Activated CD4-positive, alpha-beta T cell treated with anti-CD3 and anti-CD28 coated beads for 48 hours (primary cell): Measurements from ENCODE around the gene GRHPR.

ENCODE experiments used
- DNase-seq: peaks from one replicate; pipeline ENCODE4 v3.0.0-alpha.2; 2020

The GRHPR gene

DNA sequence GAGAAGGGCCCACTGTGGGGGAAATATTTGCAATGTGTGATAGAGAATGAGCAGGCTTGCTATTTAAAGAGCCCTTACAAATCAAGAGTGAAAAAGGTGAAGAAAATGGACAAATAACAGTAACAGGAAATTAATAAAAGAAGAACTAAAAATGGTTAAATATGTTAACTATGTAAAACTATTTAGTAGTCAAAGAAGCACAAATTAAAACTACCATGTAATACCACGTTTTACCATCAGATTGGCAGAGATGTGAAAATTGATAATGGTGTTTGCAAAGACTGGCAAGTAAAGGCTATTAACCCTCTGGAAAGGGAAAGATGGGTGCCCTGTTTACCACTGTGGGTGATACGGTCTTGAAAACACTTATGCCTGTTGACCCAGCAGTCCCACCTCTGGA lies 23.2 kb upstream of the GRHPR start:
- DNase-seq = no peak

DNA sequence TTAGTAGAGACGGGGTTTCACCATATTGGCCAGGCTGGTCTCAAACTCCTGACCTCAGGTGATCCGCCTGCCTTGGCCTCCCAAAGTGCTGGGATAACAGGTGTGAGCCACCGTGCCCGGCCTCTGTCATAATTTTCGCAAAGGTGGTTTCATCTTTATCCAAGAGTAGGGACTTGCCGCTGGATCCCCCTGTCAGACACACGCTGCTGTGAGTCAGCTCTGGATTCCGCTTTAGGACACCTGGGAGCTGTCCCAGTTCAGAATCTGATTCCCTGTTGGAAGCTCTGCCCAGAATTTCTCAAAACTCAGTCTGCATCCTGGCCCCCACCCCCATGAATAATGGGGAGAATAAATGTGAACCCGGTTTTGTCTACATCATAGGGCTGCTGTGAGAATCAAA lies 17.9 kb upstream of the GRHPR start:
- DNase-seq = no peak

DNA sequence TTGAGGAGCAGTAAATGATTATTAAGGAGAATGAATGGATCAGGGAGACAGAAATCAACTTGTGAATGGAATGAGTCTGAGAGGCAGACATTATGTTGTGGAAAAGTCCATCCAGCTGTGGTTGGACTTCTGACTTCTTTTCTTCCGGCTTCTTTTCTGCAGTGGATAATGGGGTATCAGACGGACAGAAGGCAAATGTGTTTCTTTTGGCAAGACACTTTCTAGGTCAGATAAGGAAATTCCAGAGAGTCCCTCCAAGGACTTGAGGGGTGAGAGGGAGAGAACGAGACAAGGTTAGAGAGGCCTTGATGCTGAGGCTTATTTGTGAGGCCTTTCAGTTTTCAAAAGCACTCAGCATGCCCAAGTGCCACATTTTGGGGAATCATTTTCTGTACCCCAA lies 17.1 kb upstream of the GRHPR start:
- no peak for DNase-seq

DNA sequence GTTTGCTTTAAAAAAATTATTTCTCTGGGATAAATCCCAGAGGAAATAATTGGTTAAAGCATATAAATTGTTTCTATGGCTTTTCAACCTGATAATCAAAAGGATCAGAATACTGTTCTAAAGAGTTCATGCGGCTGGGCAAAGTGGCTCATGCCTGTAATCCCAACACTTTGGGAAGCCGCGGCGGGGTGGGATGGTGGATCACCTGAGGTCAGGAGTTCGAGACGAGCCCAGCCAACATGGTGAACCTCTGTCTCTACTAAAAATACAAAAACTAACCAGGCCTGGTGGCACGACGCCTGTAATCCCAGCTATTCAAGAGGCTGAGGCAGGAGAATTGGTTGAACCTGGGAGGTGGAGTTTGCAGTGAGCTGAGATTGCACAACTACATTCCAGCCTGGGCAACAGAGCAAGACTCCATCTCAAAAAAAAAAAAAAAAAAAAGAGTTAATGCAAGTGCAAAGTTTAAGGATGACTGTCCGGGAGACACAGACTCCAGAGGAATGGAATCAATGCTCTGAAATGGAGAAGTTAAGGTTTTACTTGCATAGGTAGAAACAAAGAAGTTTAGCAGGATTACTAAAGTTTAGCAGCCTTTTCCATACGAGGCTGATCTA lies 16.6 kb upstream of the GRHPR start:
- DNase-seq = no peak

DNA sequence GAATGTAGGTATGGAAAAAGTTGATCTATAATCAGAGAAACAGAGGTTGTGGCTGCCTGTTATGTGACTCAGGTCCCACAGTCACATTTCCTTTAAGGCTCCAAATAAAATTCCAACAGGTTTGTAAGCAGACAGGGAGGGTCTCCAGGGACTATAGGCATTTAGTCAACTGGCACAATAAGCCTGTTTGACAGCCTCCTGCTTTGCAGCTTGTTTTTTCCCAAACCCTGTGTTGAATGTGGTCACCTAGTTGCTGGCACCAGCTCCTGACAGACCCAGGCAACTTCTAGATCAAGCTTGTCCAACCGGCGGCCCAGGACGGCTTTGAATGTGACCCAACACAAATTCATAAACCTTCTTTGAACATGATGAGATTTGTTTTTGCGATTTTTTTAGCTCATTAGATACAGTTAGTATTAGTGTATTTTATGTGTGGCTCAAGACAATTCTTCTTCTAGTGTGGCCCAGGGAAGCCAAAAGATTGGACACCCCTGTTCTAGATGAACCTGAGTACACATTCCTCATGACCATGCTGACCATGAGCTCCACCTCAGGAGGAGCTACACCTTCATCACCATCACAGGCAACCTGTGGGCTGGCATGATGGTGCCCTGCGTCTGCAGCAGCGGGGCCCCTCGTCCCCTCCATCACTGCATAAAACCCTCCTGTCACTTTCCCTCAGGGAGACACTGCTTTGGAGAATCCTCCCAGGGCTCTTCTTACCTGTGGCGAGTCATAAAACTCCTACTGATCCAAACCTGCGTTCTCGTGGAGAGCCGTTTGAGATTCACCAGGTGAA lies 15.7 kb upstream of the GRHPR start:
- no peak for DNase-seq

DNA sequence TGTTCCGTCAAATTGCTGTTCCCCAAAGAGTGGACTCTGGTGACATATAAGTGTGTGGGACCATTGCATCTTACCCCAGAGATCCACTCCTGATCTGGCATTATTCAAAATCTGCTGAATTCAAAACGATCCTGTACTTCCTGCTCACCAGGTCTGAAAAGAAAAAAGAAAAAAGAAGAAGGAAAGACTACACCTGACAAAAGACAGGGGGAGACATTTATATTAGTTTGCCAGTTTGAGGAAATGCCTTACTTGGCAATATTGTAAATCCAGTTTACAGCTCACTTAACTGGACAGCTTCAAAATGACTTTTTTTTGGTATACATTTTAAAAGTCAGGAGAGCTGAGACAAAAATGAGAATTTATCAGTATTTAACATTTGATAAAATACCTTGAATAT lies 15.0 kb upstream of the GRHPR start:
- DNase-seq = no peak

DNA sequence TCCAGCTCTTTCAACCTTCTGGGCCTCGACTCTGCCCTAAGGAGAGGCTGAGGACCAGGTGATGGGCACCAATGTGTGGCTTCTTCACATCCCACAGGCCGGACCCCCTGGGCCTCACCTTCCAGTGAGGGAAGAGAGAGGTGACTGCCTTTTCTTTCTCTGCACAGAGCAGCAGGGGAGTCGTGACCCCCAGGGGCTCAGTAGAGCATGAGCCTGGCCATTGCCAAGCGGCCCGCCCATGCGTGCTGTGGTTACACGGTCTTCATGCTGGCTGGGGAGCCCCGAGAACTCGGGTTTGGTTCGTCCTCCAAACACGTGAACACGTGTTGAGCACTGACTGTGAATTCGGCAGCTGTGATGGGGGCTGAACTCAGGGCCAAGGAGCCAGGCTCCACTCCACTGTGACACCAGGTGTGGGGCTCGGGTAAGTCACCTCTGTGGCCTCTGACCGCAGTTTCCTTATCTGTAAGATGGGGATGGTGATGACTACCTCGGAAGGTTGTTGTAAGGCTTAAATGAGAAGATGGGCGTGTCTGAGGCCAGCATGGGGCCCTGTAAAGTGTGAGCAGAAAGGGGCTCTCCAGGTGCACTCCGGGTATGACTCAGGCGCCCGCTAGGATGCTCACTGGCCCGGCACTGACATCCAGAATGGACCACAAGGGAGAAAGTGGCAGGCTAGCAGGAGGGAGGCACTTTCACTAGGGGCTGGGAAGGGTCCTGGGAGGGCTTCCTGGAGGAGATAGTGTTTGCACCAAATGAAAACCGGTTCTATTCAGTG lies 13.4 kb upstream of the GRHPR start:
- DNase-seq = peak; percentile 78

DNA sequence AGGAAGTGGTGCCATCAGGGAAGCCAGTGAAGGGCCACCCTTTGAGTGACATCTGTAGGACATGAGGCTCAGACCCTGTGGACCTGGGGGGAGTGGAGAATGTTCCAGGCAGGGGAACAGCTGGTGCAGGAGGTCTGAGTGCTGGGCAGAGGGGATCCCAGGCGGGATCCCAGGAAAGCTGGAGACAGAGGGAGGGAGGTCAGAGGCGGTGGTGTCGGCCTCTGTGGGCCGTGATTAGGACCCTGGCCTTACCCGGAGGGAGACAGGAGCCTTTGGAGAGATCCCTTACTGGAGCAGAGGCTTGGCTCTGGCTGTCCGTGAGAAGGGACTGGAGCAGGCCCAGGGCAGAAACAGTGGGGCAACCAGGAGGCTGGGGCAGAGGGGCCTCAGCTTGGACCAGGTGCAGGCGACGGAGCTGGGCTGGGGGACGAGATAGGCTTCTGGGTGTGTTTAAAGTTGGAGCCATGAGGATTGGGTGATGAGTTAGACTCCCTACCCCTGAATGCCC lies 12.1 kb upstream of the GRHPR start:
- no peak for DNase-seq

DNA sequence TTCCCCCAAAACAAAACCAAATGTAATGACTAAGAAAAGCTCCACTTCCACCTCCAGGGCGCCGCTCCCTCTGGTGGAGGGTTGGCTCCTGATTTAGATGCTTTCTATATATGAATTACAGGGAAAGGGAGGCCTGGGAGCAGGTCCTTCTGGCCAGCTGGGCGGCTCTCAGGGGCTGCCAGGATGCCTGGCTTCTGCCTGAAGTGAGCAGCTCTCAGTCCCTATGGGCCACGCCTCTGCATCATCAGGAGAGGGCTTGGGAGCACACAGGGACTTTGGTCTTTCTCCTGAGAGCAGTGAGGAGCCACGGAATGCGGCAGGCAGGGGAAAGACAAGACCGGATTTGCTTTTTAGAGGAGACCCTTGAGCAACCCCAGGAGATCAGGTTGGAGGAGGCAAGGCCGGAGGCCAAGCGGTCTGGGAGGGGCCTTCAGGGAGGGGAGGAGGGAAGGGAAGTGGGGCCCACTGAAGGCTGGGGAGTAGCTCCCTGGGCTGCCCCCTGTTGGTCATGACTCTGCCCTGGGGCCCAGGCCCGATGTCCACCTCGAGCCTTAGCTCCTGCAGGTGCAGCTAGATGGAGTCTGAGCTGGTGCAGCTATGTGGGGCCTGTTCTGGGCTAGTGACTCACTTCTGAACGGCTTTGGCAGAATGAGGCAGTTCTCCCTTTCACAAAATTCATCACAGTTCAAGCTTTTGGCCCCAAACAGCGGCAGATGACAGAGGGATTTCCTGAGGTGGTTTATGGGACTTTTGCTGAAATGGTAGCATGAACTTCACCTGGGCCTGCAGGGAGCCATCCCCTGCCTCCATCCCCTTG lies 11.3 kb upstream of the GRHPR start:
- peak; percentile 56 for DNase-seq

DNA sequence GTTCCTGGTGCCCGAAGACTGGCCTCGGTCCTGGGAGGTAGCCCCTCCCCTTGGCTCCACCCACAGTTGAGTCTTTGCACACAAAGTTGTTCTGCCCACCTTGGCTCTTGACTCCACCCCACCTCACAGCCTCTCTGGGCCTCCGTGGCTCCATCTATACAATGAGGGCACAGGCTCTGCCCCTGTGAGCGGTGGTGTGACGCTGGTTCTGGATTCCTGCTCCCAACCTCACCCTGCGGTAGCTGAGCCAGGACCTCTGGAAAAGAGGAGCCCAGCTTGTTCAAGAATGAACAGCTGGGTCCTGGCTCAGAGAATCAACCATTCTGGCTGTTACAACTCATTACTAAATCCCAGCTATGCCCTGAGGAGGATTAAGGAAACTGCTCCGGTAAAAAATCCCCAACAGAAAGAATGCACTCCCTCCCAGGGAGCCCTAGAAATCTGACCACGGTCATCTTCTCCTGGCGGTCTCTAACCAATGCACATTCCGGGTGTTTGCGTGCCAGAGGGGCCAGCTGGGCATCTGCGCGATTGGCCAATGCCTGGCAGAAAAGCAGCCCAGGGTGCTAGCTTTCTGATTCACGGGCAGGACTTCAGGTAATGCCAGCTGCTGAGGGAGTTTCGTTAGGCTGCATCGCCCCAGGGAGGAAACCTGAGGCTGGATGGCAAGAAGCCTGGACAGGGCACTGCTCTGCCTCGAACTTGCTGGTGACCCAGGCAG lies 9.9 kb upstream of the GRHPR start:
- DNase-seq = no peak

DNA sequence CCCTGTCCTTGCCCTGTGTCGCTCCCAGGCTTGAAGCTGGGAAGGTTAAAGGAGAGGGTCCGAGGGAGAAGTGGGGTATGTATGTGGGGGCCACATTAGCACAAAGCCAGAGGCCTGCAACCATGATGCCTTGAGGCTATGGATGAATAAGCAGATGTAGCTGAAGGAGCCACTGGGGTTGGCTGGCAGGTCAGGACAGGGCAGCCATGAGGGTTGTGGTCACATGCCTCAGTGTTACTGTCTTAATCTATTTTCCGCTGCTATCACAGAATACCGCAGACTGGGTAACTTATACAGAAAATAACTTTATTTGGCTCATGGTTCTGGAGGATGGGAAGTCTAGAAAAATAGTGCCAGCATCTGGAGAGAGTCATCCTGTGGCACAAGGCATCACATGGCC lies 9.2 kb upstream of the GRHPR start:
- DNase-seq = no peak

DNA sequence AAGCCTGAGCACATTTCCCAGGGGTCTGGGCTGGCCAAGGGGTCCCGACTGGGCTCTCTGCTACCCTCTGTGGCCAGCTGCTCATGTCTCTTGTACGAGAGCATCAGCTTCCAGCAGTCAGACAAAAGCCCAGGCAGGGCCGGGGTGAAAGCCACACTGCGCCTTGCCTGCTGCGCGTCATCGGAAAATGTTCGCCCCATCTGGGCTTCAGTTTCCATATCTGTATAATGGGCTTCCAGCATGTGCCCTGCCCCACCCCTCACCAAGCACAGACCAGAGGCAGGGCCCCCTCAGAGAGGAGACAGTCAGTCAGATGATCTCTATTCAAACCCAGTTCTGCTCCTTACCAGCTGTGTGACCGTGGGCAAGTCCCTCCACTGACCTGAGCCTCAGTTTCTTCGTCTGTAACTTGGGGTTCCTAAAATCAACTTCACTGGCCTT lies 8.0 kb upstream of the GRHPR start:
- no peak for DNase-seq

DNA sequence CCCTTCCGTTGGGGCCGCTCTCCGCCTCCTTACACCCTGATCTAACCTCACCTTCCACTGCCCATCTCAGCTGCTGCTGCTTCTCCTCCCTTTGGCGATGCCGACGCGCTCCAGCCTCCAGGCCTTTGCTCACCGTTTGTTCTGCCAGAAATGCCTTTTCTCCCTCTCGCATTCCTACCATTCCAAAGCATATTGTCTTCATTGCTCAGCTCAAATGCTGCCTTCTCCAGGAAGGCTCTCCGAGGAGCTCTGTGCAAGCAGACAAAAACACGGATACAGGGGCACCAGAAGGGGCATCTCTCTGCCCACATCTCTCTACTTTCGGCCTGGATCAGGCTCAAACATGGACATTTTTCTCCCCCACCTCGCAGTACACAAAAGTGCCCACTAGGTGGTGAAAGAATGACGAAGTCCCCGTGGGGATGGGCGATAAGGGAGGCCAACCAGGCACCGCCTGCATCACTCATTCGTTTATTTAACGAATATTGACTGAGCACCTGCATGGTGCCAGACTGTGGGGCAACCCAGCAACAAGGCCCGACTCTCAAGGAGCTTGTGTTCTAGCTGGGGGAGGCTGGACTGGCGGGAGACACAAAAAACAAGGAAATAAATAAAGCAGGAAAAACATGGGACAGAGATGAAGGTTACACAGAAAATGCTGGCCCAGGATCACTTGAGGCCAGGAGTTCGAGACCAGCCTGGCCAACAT lies 7.3 kb upstream of the GRHPR start:
- peak; percentile 87 for DNase-seq

DNA sequence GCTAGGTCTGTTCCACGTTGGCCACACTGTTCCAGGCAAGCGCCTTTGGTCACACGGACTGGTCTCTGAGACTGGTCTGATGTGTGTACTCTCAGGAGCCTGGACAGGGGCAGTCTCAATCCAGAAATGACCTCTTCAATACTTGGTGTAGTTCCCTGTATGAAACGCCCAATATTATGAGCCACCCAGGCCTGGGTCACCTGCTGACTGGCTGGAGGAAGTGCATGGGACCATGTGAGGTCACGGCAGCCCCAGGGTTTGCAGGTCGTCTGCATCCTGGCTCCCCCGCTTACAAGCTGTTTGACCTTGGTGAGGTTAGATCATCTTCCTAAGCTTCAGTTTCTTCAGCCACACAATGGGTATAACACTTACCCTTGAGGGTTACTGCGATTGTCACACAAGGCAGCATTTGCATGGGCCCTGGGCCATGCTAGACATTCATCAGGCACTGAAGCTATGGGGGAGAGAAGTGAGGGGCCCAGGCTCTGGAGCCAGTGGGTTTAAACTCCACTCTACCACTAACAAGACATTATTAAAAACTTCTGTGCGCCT lies 5.2 kb upstream of the GRHPR start:
- DNase-seq = no peak

DNA sequence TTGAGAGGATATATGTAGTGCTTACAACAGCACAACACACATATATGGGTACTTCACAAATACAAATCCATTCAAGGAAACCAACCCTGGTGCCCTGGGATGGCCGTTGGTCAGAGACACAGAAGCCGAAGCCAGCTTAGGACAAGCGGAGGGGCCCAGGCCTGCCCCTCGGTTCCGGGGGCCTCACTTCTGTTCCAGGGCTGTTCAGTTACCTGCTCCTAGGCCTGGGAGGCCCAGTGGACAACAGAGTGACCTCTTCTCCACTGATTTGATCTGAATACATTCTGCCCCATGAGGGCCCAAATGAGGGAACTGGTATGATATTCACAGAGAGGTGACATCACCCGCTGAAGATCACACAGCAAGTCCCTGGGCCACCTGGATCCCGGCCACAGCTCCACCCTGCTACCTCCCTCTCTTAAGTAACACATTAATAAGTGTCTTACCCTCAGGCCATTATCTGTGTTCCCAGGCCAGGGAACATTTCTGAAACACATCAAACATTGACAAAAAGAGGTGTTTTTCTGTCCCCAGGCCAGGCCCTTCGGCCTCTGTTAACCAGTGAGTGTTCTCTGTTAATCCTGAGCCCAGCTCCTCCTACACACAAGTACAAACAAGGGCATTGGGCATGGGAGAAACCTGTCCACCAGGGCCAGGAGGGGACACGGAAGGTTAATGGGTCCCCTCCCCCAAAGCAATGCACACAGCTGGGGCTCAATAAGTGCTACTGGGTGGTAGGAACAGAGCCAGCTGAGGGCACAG lies 4.5 kb upstream of the GRHPR start:
- DNase-seq = no peak

DNA sequence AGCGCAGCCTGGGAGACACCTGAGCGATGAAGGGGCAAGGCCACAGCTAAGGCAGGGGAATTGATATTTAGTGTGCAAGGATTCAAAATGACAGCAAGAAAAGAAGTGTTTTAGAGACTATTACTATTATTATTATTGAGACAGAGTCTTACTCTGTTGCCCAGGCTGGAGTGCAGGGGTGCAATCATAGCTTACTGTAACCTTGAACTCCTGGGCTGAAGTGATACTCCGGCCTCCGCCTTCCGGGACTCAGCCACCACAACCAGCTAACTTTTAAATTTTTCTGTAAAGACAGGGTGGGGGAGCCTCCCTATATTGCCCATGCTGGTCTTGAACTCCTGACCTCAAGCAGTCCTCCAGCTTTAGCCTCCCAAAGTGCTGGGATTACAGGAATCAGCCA lies 3.3 kb upstream of the GRHPR start:
- no peak for DNase-seq

DNA sequence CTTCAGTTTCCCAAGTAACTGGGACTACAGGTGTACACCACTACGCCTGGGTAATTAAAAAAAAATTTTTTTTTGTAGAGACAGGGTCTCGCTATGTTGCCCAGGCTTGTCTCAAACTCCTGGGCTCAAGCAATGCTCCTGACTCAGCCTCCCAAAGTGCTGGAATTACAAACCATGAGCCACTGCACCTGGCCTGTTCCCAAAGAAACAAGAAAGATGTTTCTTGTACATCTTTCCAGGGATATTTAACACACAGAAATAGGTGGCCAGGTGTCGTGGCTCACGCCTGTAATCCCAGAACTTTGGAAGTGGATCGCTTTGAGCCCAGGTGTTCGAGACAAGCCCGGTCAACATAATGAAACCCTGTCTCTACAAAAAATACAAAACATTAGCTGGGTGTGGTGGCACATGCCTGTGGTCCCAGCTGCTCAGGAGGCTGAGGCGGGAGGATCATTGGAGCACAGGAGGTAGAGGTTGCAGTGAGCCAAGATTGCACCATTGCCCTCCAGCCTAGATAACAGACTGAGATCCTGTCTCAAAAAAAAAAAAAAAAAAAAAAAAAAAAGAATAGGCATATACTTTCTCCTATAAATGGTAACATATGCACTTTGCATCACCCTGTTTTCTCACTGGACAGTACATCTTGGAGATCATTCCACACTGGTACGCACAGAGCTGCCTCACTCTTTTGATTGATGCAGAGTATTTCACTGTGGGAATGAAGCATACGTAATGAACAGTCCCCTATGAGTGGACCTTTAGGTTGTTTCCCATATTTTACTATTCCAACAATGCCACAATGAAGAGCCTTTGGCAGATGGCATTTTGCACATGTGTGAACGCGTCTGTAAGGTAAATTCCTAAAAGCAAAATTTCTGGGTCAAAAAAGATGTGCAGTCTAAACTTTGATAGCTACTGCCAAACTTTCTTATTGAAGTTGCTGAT lies 2.0 kb upstream of the GRHPR start:
- DNase-seq = no peak

DNA sequence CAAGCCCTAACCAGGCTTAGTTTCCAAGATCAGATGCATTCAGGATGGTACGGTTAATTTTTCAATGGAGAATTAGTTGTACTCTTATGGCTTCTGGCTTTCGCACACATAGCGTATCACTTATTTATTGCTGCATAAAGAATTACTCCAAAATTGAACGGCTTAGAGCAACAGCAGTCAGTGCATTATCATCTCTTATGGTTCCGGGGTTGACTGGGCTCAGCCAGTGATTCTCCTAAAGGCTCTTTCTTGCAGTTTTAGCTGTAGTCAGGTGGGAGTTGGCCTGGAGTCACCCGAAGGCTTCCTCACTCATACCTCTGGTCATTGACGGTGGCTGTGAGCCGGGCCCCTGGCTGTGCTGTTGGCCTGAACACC lies 595 bp upstream of the GRHPR start:
- peak; percentile 18 for DNase-seq

DNA sequence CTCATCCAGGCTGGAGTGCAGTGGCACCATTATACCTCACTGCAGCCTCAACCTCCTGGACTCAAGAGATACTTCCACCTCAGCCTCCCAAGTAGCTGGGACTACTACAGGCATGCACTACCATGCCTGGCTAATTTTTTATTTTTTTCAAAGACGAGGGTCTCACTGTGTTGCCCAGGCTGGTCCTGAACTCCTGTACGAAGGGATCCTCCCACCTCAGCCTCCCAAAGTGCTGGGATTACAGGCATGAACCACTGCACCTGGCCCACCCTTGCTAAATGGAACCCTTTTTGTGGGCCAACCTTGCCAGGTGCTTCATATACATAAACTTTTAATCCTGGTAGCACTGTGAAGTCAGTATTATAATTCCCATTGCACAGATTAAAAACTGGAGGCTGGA lies 1.0 kb downstream of the GRHPR start:
- no peak for DNase-seq
